Progenitor cell of endocrine pancreas (in vitro differentiated cells): ENCODE data around the gene ITGB2. TPM values are rescaled to one million over a fixed set of nuclear protein-coding genes. Genes with fewer than 3 reads are reported as not detected.

ENCODE experiments used
- DNase-seq: peaks from one replicate; pipeline ENCODE4 v3.0.0; 2021; ENCODE audit warnings: low spot score; ENCODE audit not compliant: unreplicated experiment
- H3K27ac Mint-ChIP-seq: 2 replicates; pipeline ENCODE4 v1.8.0; 2021; ENCODE audit warnings: mild to moderate bottlenecking, moderate library complexity, mixed read lengths
- H3K27me3 Mint-ChIP-seq: 2 replicates; pipeline ENCODE4 v1.8.0; 2021; ENCODE audit warnings: mixed read lengths
- H3K36me3 Mint-ChIP-seq: 2 replicates; pipeline ENCODE4 v1.8.0; 2022; ENCODE audit warnings: mixed read lengths; ENCODE audit not compliant: insufficient read depth
- H3K4me1 Mint-ChIP-seq: 2 replicates; pipeline ENCODE4 v1.8.0; 2021; ENCODE audit warnings: low read depth, mixed read lengths
- H3K4me3 Mint-ChIP-seq: 2 replicates; pipeline ENCODE4 v1.8.0; 2021; ENCODE audit warnings: low read depth, mild to moderate bottlenecking, moderate library complexity, mixed read lengths
- H3K9me3 Mint-ChIP-seq: 2 replicates; pipeline ENCODE4 v1.8.0; 2021; ENCODE audit warnings: low read depth, mixed read lengths
- CTCF ChIP-seq: fragments of 200-600 bp; sonication (generic); IDR thresholded peaks from one replicate; pipeline ENCODE4 v1.5.0; 2021; ENCODE audit warnings: antibody characterized with exemption, mild to moderate bottlenecking; ENCODE audit not compliant: unreplicated experiment
- total RNA-seq: library from RNA; stranded (reverse); gene quantifications from 2 replicates; pipeline ENCODE4 v1.2.1, GENCODE V29; 2021

The ITGB2 gene
- total RNA-seq, 1 donor from 2014 or later, result 0.41 TPM

- no peak for TF ChIP-seq CTCF
- H3K27me3 Mint-ChIP-seq, result no peaks in the 10 kb centered on the region
- peaks cover 2% of the 10 kb centered on the region for H3K36me3 Mint-ChIP-seq
- no peak for DNase-seq
- peak overlapping the region; percentile 80 for H3K4me3 Mint-ChIP-seq
- peak overlapping the region; percentile 35 for H3K27ac Mint-ChIP-seq
- no peaks in the 10 kb centered on the region for H3K9me3 Mint-ChIP-seq
- H3K4me1 Mint-ChIP-seq, result peaks cover 20% of the 10 kb centered on the region
Measured at GRCh38 chr21:44941567-44941966, 20.9 kb upstream of the ITGB2 start.

GRCh38 chr21:44940116-44940631 is 19.5 kb upstream of the ITGB2 start:
- no peaks in the 10 kb centered on the region for H3K9me3 Mint-ChIP-seq
- DNase-seq, result no peak

GRCh38 chr21:44939532-44940115 is 18.9 kb upstream of the ITGB2 start, which contains the start of gene SLX9:
Gene SLX9, plus strand, starts transcription at chr21:44940029. Its CDS starts 29 bp downstream, at chr21:44940058.
- H3K27me3 Mint-ChIP-seq, result peaks cover 3% of the 10 kb centered on the region
- peak within 1 kb of the TSS; percentile 93 for H3K27ac Mint-ChIP-seq
- H3K9me3 Mint-ChIP-seq, result no peaks in the 10 kb centered on the region
- DNase-seq, result peak; percentile 71
- H3K4me1 Mint-ChIP-seq, result peaks cover 20% of the 10 kb centered on the region
- peak; percentile 10 for TF ChIP-seq CTCF
- peak within 1 kb of the TSS; percentile 83 for H3K4me3 Mint-ChIP-seq
- no peaks in the 10 kb centered on the region for H3K36me3 Mint-ChIP-seq

More at GRCh38 chr21:44940116-44940631, 19.5 kb upstream of the ITGB2 start:
- H3K36me3 Mint-ChIP-seq, result peaks cover 2% of the 10 kb centered on the region
- H3K4me3 Mint-ChIP-seq, result peak overlapping the region; percentile 83
- peaks cover 20% of the 10 kb centered on the region for H3K4me1 Mint-ChIP-seq
- no peak for TF ChIP-seq CTCF
- H3K27me3 Mint-ChIP-seq, result no peaks in the 10 kb centered on the region
- peak overlapping the region; percentile 42 for H3K27ac Mint-ChIP-seq

- Mint-ChIP-seq H3K9me3 (no peaks in the 10 kb centered on the region), H3K27me3 (peaks cover 9% of the 10 kb centered on the region), H3K36me3 (no peaks in the 10 kb centered on the region), H3K4me3 (peak overlapping the region; percentile 83), H3K27ac (peak overlapping the region; percentile 84), H3K4me1 (peaks cover 20% of the 10 kb centered on the region)
- TF ChIP-seq CTCF, result no peak
- no peak for DNase-seq
Measured at GRCh38 chr21:44938772-44939531, 18.3 kb upstream of the ITGB2 start.

- Mint-ChIP-seq H3K36me3 (no peaks in the 10 kb centered on the region), H3K27ac (no peak overlapping the region), H3K27me3 (peaks cover 29% of the 10 kb centered on the region), H3K4me1 (peaks cover 4% of the 10 kb centered on the region), H3K4me3 (no peak overlapping the region), H3K9me3 (no peaks in the 10 kb centered on the region)
- DNase-seq, result no peak
- TF ChIP-seq CTCF, result no peak
Measured at GRCh38 chr21:44935533-44935927, 14.8 kb upstream of the ITGB2 start.
